ENCODE measurements around the gene KIF20B.

Gene KIF20B

GRCh38 chr10:89701242-89702120, at the start of gene KIF20B:
TSS of gene KIF20B (plus strand) at chr10:89701590. CDS start at chr10:89705295, 3,705 bp downstream.
- in situ Hi-C loops (cut with HindIII; ENCODE audit: low pct_unique_long_range_greater_than_20kb, low sequenced_read_pairs): no loop called here
- peak; percentile 90 to 98 for DNase-seq (ENCODE audit: low read depth in 1 of 2, low spot score in 1 of 2)
- no peak for TF ChIP-seq JUND (IDR thresholded peaks at IDR 0.05; ENCODE audit: low read depth)

- in situ Hi-C loops (cut with HindIII; ENCODE audit: low pct_unique_long_range_greater_than_20kb, low sequenced_read_pairs): no loop called here
- no peak for DNase-seq (ENCODE audit: low read depth in 1 of 2, low spot score in 1 of 2)
- no peak for TF ChIP-seq JUND (IDR thresholded peaks at IDR 0.05; ENCODE audit: low read depth)
Measured at GRCh38 chr10:89651916-89652573, 49.3 kb upstream of the KIF20B start.

- TF ChIP-seq JUND (IDR thresholded peaks at IDR 0.05; ENCODE audit: low read depth): no peak
- in situ Hi-C loops (cut with HindIII; ENCODE audit: low pct_unique_long_range_greater_than_20kb, low sequenced_read_pairs): no loop called here
- no peak for DNase-seq (ENCODE audit: low read depth in 1 of 2, low spot score in 1 of 2)
Measured at GRCh38 chr10:89652806-89653370, 48.5 kb upstream of the KIF20B start.

GRCh38 chr10:89653410-89653869, 48.0 kb upstream of the KIF20B start:
- DNase-seq (ENCODE audit: low read depth in 1 of 2, low spot score in 1 of 2): no peak
- TF ChIP-seq JUND (IDR thresholded peaks at IDR 0.05; ENCODE audit: low read depth): no peak
- in situ Hi-C loops (cut with HindIII; ENCODE audit: low pct_unique_long_range_greater_than_20kb, low sequenced_read_pairs): no loop called here

- in situ Hi-C loops (cut with HindIII; ENCODE audit: low pct_unique_long_range_greater_than_20kb, low sequenced_read_pairs): no loop called here
- no peak for DNase-seq (ENCODE audit: low read depth in 1 of 2, low spot score in 1 of 2)
- TF ChIP-seq JUND (IDR thresholded peaks at IDR 0.05; ENCODE audit: low read depth): no peak
Measured at GRCh38 chr10:89655722-89656121, 45.7 kb upstream of the KIF20B start.

GRCh38 chr10:89657302-89657701, 44.1 kb upstream of the KIF20B start:
- in situ Hi-C loops (cut with HindIII; ENCODE audit: low pct_unique_long_range_greater_than_20kb, low sequenced_read_pairs): no loop called here
- no peak for TF ChIP-seq JUND (IDR thresholded peaks at IDR 0.05; ENCODE audit: low read depth)
- no peak for DNase-seq (ENCODE audit: low read depth in 1 of 2, low spot score in 1 of 2)

GRCh38 chr10:89659143-89660131, 42.0 kb upstream of the KIF20B start:
- DNase-seq (ENCODE audit: low read depth in 1 of 2, low spot score in 1 of 2): no peak
- in situ Hi-C loops (cut with HindIII; ENCODE audit: low pct_unique_long_range_greater_than_20kb, low sequenced_read_pairs): no loop called here
- TF ChIP-seq JUND (IDR thresholded peaks at IDR 0.05; ENCODE audit: low read depth): no peak

- no peak for TF ChIP-seq JUND (IDR thresholded peaks at IDR 0.05; ENCODE audit: low read depth)
- in situ Hi-C loops (cut with HindIII; ENCODE audit: low pct_unique_long_range_greater_than_20kb, low sequenced_read_pairs): no loop called here
- DNase-seq (ENCODE audit: low read depth in 1 of 2, low spot score in 1 of 2): no peak
Measured at GRCh38 chr10:89662596-89662995, 38.8 kb upstream of the KIF20B start.

GRCh38 chr10:89663144-89663543, 38.2 kb upstream of the KIF20B start:
- in situ Hi-C loops (cut with HindIII; ENCODE audit: low pct_unique_long_range_greater_than_20kb, low sequenced_read_pairs): no loop called here
- no peak for TF ChIP-seq JUND (IDR thresholded peaks at IDR 0.05; ENCODE audit: low read depth)
- no peak for DNase-seq (ENCODE audit: low read depth in 1 of 2, low spot score in 1 of 2)

- in situ Hi-C loops (cut with HindIII; ENCODE audit: low pct_unique_long_range_greater_than_20kb, low sequenced_read_pairs): no loop called here
- DNase-seq (ENCODE audit: low read depth in 1 of 2, low spot score in 1 of 2): no peak
- no peak for TF ChIP-seq JUND (IDR thresholded peaks at IDR 0.05; ENCODE audit: low read depth)
Measured at GRCh38 chr10:89664203-89664602, 37.2 kb upstream of the KIF20B start.

- TF ChIP-seq JUND (IDR thresholded peaks at IDR 0.05; ENCODE audit: low read depth): no peak
- no peak for DNase-seq (ENCODE audit: low read depth in 1 of 2, low spot score in 1 of 2)
- in situ Hi-C loops (cut with HindIII; ENCODE audit: low pct_unique_long_range_greater_than_20kb, low sequenced_read_pairs): no loop called here
Measured at GRCh38 chr10:89665302-89665701, 36.1 kb upstream of the KIF20B start.

GRCh38 chr10:89666138-89666537, 35.3 kb upstream of the KIF20B start:
- TF ChIP-seq JUND (IDR thresholded peaks at IDR 0.05; ENCODE audit: low read depth): no peak

More at GRCh38 chr10:89666138-89666537, 35.3 kb upstream of the KIF20B start:
- in situ Hi-C loops (cut with HindIII; ENCODE audit: low pct_unique_long_range_greater_than_20kb, low sequenced_read_pairs): no loop called here
- no peak for DNase-seq (ENCODE audit: low read depth in 1 of 2, low spot score in 1 of 2)
